ENCODE results near the gene ATCAY.

GRCh38 chr19:3932931-3933810 lies 52.7 kb downstream of the ATCAY start, which contains the start of gene NMRK2:
- TF ChIP-seq POLR2A (IDR thresholded peaks at IDR 0.05) (no peak), CTCF (IDR thresholded peaks at IDR 0.05) (no peak)
